CD4-positive, alpha-beta T cell treated with Interleukin-4 for 4 hours (primary cell): ENCODE results near the gene SULT1C2.

Experiments used
- DNase-seq: peaks from one replicate; pipeline ENCODE4 v3.0.0-alpha.2; 2020

SULT1C2 gene

GRCh38 chr2:108297436-108298141 lies 8.9 kb downstream of the SULT1C2 start:
- DNase-seq, result no peak

GRCh38 chr2:108301558-108301957 lies 12.9 kb downstream of the SULT1C2 start:
- no peak for DNase-seq

- no peak for DNase-seq
Measured at GRCh38 chr2:108304975-108305374, 16.3 kb downstream of the SULT1C2 start.

GRCh38 chr2:108305901-108306300 lies 17.2 kb downstream of the SULT1C2 start:
- DNase-seq, result no peak

- no peak for DNase-seq
Measured at GRCh38 chr2:108309903-108310302, 21.2 kb downstream of the SULT1C2 start.

GRCh38 chr2:108314586-108315296 lies 26.0 kb downstream of the SULT1C2 start:
- no peak for DNase-seq

- no peak for DNase-seq
Measured at GRCh38 chr2:108315444-108315934, 26.8 kb downstream of the SULT1C2 start.

GRCh38 chr2:108316033-108316432 lies 27.3 kb downstream of the SULT1C2 start:
- no peak for DNase-seq

GRCh38 chr2:108316461-108317258 lies 28.0 kb downstream of the SULT1C2 start:
- no peak for DNase-seq

- no peak for DNase-seq
Measured at GRCh38 chr2:108320326-108320922, 31.7 kb downstream of the SULT1C2 start.

- no peak for DNase-seq
Measured at GRCh38 chr2:108323619-108324018, 34.9 kb downstream of the SULT1C2 start.

- no peak for DNase-seq
Measured at GRCh38 chr2:108324531-108325255, 36.0 kb downstream of the SULT1C2 start.

GRCh38 chr2:108325756-108326155 lies 37.1 kb downstream of the SULT1C2 start:
- no peak for DNase-seq

- no peak for DNase-seq
Measured at GRCh38 chr2:108329771-108330170, 41.1 kb downstream of the SULT1C2 start.

GRCh38 chr2:108330979-108331378 lies 42.3 kb downstream of the SULT1C2 start:
- DNase-seq, result no peak

GRCh38 chr2:108345951-108346350 lies 57.3 kb downstream of the SULT1C2 start:
- DNase-seq, result no peak

- DNase-seq, result no peak
Measured at GRCh38 chr2:108346827-108347226, 58.1 kb downstream of the SULT1C2 start.

- DNase-seq, result no peak
Measured at GRCh38 chr2:108347786-108348185, 59.1 kb downstream of the SULT1C2 start.

- no peak for DNase-seq
Measured at GRCh38 chr2:108348816-108349570, 60.3 kb downstream of the SULT1C2 start.

GRCh38 chr2:108349571-108349928 lies 60.9 kb downstream of the SULT1C2 start:
- no peak for DNase-seq

GRCh38 chr2:108351889-108352288 lies 63.2 kb downstream of the SULT1C2 start:
- no peak for DNase-seq

GRCh38 chr2:108354136-108354535 lies 65.4 kb downstream of the SULT1C2 start:
- DNase-seq, result no peak
